ENCODE measurements around the gene NRN1.

The NRN1 gene

GRCh38 chr6:6006428-6007365 lies at the start of gene NRN1:
NRN1 (minus strand) TSS chr6:6006925; CDS start chr6:6006749, 176 bp downstream.
- peak within 1 kb of the TSS; percentile 88 for H3K27ac ChIP-seq (ENCODE audit: low read depth, low read length, poor library complexity, severe bottlenecking)
- H3K9me2 ChIP-seq (ENCODE audit: low read depth, low read length): no peaks in the 10 kb centered on the region
- peak within 1 kb of the TSS; percentile 79 for H3K4me3 ChIP-seq (ENCODE audit: low read depth, low read length, poor library complexity, severe bottlenecking)
- H3K4me1 ChIP-seq (ENCODE audit: insufficient read depth, low read length, severe bottlenecking): peaks cover 27% of the 10 kb centered on the region
- no peaks in the 10 kb centered on the region for H3K79me2 ChIP-seq (ENCODE audit: insufficient read depth, low read length)
- H3K36me3 ChIP-seq (ENCODE audit: insufficient read depth, low read length): no peaks in the 10 kb centered on the region
- TF ChIP-seq, protein P1, sequence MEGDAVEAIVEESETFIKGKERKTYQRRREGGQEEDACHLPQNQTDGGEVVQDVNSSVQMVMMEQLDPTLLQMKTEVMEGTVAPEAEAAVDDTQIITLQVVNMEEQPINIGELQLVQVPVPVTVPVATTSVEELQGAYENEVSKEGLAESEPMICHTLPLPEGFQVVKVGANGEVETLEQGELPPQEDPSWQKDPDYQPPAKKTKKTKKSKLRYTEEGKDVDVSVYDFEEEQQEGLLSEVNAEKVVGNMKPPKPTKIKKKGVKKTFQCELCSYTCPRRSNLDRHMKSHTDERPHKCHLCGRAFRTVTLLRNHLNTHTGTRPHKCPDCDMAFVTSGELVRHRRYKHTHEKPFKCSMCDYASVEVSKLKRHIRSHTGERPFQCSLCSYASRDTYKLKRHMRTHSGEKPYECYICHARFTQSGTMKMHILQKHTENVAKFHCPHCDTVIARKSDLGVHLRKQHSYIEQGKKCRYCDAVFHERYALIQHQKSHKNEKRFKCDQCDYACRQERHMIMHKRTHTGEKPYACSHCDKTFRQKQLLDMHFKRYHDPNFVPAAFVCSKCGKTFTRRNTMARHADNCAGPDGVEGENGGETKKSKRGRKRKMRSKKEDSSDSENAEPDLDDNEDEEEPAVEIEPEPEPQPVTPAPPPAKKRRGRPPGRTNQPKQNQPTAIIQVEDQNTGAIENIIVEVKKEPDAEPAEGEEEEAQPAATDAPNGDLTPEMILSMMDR (IDR thresholded peaks at IDR 0.05; ENCODE audit: low read length): no peak
- TF ChIP-seq EZH2 (IDR thresholded peaks at IDR 0.05; ENCODE audit: borderline replicate concordance, low read length): no peak
- no peaks in the 10 kb centered on the region; the same call in 1 of the 2 replicates for H3K9me3 ChIP-seq (ENCODE audit: low read length)
- peaks cover 6% of the 10 kb centered on the region; the same call in 1 of the 2 replicates for H3F3A ChIP-seq (ENCODE audit: insufficient read depth, low read length)
- no peaks in the 10 kb centered on the region for H3K27me3 ChIP-seq (ENCODE audit: insufficient read depth, low read length)
- H3K4me2 ChIP-seq (ENCODE audit: low read length): peak within 1 kb of the TSS; percentile 95
- no peaks in the 10 kb centered on the region for H4K20me1 ChIP-seq (ENCODE audit: insufficient read depth, low read length)
- peak within 1 kb of the TSS; percentile 77; the same call in 1 of the 2 replicates for H2AFZ ChIP-seq (ENCODE audit: low read length)
- peak within 1 kb of the TSS; percentile 86 for H3K9ac ChIP-seq (ENCODE audit: low read length)

GRCh38 chr6:6052216-6052615 lies 45.5 kb upstream of the NRN1 start:
- Histone ChIP-seq H3K9me2 (ENCODE audit: low read depth, low read length) (no peaks in the 10 kb centered on the region), H3K79me2 (ENCODE audit: insufficient read depth, low read length) (no peaks in the 10 kb centered on the region)

DNA sequence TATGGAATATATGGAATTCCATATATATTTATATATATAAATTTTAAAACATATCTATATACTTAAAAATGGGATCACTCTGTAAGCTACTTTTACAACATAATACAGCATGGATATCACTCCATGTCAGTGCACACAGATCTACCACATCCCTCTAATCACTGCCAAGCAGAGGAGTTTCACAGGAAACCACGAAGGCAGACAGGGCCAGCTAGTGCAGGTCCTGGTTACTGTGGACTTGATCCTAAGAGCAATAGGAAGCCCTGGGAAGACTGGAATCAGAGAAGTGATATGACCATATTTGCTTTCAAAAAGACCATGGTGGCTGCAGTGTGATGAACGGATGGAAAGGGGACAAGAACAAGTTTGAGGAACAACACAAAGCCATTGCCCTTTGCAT lies 40.0 kb upstream of the NRN1 start:
- Histone ChIP-seq H3K4me2 (ENCODE audit: low read length) (no peak overlapping the region), H2AFZ (ENCODE audit: low read length) (no peak overlapping the region), H3F3A (ENCODE audit: insufficient read depth, low read length) (no peaks in the 10 kb centered on the region), H3K27me3 (ENCODE audit: insufficient read depth, low read length) (no peaks in the 10 kb centered on the region; the same call in 1 of the 2 replicates), H3K4me1 (ENCODE audit: insufficient read depth, low read length, severe bottlenecking) (no peaks in the 10 kb centered on the region), H4K20me1 (ENCODE audit: insufficient read depth, low read length) (no peaks in the 10 kb centered on the region), H3K9me2 (ENCODE audit: low read depth, low read length) (no peaks in the 10 kb centered on the region), H3K36me3 (ENCODE audit: insufficient read depth, low read length) (no peaks in the 10 kb centered on the region), H3K27ac (ENCODE audit: low read depth, low read length, poor library complexity, severe bottlenecking) (no peak overlapping the region), H3K9me3 (ENCODE audit: low read length) (0 out of 2 replicates have a peak, but pooled peaks cover 3% of the 10 kb centered on the region), H3K79me2 (ENCODE audit: insufficient read depth, low read length) (no peaks in the 10 kb centered on the region), H3K9ac (ENCODE audit: low read length) (no peak overlapping the region), H3K4me3 (ENCODE audit: low read depth, low read length, poor library complexity, severe bottlenecking) (no peak overlapping the region)
- no peak for TF ChIP-seq EZH2 (IDR thresholded peaks at IDR 0.05; ENCODE audit: borderline replicate concordance, low read length)
- TF ChIP-seq, protein P1 (IDR thresholded peaks at IDR 0.05; ENCODE audit: low read length): no peak

More at GRCh38 chr6:6052216-6052615, 45.5 kb upstream of the NRN1 start:
- Histone ChIP-seq H3K9me3 (ENCODE audit: low read length) (0 out of 2 replicates have a peak, but pooled peaks cover 3% of the 10 kb centered on the region), H3K9ac (ENCODE audit: low read length) (no peak overlapping the region), H3F3A (ENCODE audit: insufficient read depth, low read length) (no peaks in the 10 kb centered on the region), H3K36me3 (ENCODE audit: insufficient read depth, low read length) (no peaks in the 10 kb centered on the region), H3K4me2 (ENCODE audit: low read length) (no peak overlapping the region), H3K4me3 (ENCODE audit: low read depth, low read length, poor library complexity, severe bottlenecking) (no peak overlapping the region), H4K20me1 (ENCODE audit: insufficient read depth, low read length) (no peaks in the 10 kb centered on the region), H3K27ac (ENCODE audit: low read depth, low read length, poor library complexity, severe bottlenecking) (no peak overlapping the region), H2AFZ (ENCODE audit: low read length) (no peak overlapping the region), H3K27me3 (ENCODE audit: insufficient read depth, low read length) (no peaks in the 10 kb centered on the region; the same call in 1 of the 2 replicates), H3K4me1 (ENCODE audit: insufficient read depth, low read length, severe bottlenecking) (no peaks in the 10 kb centered on the region)
- TF ChIP-seq EZH2 (IDR thresholded peaks at IDR 0.05; ENCODE audit: borderline replicate concordance, low read length): no peak
- TF ChIP-seq, protein P1 (IDR thresholded peaks at IDR 0.05; ENCODE audit: low read length): no peak
